ENCODE measurements around the gene C6orf89.
"Not testable (repeated sequence)": the region's sequence is repeated elsewhere in the genome, so short reads cannot be mapped to it uniquely, and the experiment has no call there.

C6orf89 gene

DNA sequence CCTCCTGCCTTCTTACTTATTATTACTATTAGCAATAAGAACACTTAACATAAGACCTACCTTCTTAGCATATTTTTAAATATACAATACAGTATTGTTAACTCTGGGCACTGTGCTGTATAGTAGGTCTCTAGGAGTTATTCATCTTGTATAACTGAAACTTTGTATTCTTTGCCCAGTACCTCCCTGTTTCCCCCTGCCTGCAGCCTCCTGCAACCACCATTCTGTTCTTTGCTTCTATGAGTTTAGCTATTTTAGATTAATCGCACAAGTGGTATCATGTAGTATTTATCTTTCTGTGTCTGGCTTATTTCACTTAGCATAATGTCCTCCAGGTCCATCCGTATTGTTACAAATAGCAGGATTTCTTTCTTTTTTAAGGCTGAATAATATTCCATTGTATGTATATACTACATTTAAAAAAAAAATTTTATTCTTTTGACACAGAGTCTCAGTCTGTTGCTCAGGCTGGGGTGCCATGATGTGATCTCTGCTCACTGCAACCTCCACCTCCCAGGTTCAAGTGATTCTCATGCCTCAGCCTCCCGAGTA, 4.4 kb downstream of the C6orf89 start:
- DNase-seq (ENCODE audit: low read depth): no peak
- TF ChIP-seq, protein P1, sequence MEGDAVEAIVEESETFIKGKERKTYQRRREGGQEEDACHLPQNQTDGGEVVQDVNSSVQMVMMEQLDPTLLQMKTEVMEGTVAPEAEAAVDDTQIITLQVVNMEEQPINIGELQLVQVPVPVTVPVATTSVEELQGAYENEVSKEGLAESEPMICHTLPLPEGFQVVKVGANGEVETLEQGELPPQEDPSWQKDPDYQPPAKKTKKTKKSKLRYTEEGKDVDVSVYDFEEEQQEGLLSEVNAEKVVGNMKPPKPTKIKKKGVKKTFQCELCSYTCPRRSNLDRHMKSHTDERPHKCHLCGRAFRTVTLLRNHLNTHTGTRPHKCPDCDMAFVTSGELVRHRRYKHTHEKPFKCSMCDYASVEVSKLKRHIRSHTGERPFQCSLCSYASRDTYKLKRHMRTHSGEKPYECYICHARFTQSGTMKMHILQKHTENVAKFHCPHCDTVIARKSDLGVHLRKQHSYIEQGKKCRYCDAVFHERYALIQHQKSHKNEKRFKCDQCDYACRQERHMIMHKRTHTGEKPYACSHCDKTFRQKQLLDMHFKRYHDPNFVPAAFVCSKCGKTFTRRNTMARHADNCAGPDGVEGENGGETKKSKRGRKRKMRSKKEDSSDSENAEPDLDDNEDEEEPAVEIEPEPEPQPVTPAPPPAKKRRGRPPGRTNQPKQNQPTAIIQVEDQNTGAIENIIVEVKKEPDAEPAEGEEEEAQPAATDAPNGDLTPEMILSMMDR (conservative IDR thresholded peaks at IDR 0.05; ENCODE audit: low read depth, low read length): no peak
- no peak overlapping the region for H3K4me3 ChIP-seq (ENCODE audit: low read length)

DNA sequence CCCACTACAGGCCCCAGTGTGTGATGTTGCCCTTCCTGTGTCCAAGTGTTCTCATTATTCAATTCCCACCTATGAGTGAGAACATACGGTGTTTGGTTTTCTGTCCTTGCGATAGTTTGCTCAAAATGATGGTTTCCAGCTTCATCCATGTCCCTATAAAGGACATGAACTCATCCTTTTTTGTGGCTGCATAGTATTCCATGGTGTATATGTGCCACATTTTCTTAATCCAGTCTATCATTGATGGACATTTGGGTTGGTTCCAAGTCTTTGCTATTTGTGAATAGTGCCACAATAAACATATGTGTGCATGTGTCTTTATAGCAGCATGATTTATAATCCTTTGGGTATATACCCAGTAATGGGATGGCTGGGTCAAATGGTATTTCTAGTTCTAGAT, 5.4 kb downstream of the C6orf89 start:
- DNase-seq (ENCODE audit: low read depth); H3K4me3 ChIP-seq (ENCODE audit: low read length): not testable (repeated sequence)

DNA sequence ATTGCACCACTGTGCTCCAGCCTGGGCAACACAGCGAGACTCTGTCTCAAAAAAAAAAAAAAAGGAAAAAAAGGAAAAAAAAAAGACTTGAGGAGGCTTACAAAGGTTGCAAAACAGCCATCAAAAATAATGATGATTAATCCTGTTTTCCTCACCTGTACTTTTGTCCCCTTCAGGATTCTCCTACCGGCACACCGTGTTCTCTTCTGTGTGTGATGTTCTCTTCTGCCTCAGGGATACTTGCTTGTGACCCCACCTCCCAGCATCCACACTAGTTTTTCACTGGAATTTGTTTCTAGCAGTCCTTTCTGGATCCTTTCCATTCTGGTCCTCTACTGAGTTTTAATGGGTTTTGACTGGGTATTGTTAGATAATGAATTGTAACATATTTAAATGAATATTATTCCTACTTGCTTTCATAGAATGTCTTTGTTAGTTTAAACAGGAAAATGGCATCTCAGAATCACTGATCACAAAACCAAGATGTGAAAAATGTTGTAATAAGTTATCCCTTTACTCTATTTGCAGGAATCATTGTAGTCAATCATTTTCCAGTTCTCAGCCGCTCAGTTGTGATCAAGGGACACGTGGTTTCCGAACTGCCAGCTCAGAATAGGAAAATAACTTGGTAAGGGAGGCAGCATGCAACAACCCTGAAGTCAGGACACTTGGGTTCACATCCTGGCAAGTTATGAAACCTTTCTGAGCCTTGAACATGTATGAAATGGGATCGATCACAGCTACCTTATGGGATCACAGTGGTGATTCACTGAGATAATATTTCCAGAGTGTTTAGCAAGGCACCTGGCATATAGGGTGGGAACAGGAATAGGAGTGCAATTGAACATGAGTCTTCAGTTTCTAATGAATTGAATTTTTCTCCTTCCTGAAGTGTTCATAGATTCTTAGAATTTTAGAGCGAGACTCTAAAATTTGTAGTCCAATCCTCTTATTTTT, 8.5 kb downstream of the C6orf89 start:
- DNase-seq (ENCODE audit: low read depth): no peak
- no peak overlapping the region for H3K4me3 ChIP-seq (ENCODE audit: low read length)
- TF ChIP-seq, protein P1 (conservative IDR thresholded peaks at IDR 0.05; ENCODE audit: low read depth, low read length): no peak

DNA sequence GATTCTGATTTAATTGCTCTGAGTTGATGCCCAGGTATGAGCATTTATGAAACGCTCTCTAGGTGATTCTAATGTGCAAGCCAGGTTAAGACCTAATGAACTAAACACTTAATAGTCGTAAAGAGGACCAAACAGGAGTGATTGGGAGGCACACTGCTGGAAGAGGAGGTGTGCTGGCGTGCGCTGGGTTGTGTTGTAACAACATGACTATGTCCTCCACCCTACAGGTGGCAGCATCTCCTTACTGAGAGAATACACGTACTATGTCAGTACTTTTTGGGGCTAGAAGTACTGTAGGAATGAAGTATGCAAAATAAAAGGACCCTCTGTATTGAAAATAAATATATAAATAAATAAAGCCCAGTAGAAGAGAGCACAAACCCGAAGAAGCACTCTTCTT, 11.9 kb downstream of the C6orf89 start:
- TF ChIP-seq, protein P1 (conservative IDR thresholded peaks at IDR 0.05; ENCODE audit: low read depth, low read length): peak; percentile 16
- no peak for DNase-seq (ENCODE audit: low read depth)
- no peak overlapping the region for H3K4me3 ChIP-seq (ENCODE audit: low read length)

DNA sequence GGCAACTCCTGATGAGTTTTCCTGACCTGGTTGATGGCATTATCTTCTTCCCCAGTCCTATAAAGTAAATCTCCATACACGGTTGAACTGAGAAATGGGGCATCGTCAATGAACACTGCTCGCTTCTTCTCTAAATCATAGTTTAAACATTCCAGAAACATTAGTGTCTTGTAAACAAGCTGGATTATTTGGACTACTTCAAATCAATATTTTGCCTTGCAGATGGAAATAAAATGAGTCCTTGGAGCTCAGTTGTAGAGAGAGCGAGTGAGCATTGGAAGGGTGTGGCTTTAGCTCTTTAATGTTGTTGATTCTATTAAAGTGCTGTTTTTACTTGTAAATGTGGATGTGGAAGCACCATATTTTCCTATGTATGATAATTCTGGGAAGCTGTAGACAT, 18.4 kb downstream of the C6orf89 start:
- no peak overlapping the region for H3K4me3 ChIP-seq (ENCODE audit: low read length)
- TF ChIP-seq, protein P1 (conservative IDR thresholded peaks at IDR 0.05; ENCODE audit: low read depth, low read length): no peak
- DNase-seq (ENCODE audit: low read depth): no peak

DNA sequence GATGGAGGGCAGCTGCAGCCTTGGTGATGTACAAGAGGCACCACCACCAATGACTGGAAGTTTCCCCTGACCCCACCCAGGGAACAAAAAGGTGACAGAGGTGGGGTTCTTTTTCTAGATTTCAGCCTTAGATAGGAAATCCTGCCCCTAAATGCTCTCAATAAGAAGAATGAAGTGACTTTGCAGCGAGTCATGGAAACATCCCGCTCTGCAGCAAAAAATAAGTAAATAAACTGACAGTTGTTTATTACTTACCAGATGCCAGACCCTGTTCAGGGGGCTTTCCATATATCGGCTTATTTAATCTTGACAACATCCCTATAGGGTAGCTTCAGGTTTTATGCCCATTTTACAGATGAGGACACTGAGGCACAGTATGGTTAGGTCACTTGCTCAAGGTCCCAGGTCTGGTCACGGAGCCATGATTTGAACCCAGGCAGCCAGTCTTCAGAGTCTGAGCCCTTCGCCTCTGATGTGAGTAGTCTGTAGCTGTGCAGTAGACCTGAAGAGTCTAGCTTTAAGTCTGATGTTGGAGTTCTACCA, 19.2 kb downstream of the C6orf89 start:
- H3K4me3 ChIP-seq (ENCODE audit: low read length): no peak overlapping the region
- no peak for DNase-seq (ENCODE audit: low read depth)
- TF ChIP-seq, protein P1 (conservative IDR thresholded peaks at IDR 0.05; ENCODE audit: low read depth, low read length): no peak

DNA sequence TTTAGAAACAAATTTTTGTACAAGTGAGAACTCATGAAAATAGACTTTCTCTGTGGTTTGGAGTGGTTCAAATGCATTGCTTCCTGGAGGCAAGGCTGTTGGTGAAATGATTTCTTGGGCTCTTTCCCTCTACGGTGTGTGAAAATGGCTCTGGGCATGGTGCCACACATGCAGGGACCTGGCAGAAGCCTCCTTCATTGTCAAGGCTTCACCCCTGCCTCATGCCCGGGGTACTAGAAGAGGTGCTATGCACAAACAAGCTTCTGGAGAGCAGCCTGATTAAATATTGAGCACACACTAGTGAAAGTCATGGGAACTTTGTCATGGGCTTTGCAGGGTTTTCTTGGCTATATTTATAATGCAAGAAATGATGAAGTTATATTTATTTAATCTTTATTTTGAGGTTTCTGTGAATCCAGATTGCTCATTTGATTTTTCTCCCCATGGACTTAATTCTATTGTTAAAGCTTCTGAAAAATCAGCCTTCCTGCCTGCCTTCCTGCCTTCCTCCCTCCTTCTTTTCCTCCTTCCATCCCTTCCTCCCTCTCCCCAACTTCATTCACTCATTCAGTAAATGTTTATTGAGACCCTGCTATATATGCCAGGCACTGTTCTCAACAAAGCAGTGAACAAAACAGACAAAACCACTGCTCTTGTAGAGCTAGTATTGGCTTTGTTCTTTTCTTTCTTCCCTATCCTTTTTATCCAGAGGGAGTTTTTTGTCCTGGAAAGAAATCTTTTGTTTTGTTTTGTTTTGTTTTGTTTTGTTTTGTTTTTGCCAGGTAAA, 21.0 kb downstream of the C6orf89 start:
- no peak overlapping the region for H3K4me3 ChIP-seq (ENCODE audit: low read length)
- no peak for DNase-seq (ENCODE audit: low read depth)
- TF ChIP-seq, protein P1 (conservative IDR thresholded peaks at IDR 0.05; ENCODE audit: low read depth, low read length): no peak

All from retinal pigment epithelial cell (primary cell).